ENCODE results near the gene C19orf67.

The C19orf67 gene

DNA sequence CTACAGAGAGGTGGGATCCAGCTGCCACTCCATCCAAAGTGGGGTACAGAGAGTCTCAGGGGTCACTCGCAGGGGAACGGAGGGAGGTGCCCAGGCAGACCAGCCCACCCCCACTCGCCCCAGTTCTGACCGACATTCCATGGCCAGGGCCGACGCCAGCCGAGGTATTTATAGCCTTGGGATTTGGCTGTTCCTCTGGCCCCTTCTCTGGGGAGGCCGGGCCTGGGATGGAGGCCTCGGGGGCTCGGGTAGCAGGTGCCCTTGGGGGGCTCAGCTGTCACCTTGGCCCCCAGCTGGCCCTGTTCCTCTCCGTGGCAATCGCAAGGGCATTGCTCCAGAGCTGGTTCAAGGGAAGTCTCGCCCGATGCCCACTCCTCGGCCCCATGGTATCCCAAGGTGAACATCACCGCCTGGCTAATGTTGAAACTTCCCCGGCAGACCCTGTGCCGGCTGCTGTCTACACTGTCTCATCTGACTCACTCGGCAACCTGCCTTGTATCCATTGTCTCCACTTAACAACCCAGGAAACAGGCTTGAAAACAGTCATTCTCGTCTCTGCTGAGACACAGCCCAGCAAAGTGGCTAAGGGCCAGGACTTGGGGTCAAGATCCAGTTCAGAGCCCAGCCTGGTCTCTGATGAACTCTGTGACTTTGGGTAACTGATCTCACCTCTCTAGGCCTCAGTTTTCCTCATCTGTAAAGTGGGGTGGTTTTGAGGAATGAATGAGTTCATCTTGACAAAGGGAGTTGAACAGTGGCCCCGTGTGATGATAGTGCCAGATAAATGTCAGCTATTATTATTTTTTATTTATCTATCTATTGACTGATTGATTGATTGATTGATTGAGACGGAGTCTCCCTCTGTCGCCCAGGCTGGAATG lies 22.2 kb upstream of the C19orf67 start:
- no peak for DNase-seq (ENCODE audit: low spot score)

DNA sequence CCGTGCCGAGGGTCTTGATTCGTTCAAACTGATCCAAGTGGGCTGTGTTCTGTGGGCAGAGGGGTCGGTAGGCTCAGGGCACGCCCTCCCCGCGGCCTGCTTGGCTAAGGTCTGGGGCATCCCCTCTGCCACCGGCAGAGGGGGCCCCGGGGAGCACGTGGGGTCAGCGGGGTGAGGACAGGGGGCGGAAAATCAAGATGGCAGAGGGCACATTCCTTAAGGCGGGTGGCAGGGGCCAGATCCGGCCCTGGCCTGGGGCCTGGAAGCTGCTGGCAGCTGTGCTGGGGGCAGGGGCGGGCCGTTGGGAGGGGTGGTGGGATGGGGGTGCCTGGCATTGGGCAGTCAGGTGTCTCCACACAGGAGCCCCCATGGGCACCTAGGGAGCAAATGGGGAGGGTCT lies 21.3 kb upstream of the C19orf67 start:
- DNase-seq (ENCODE audit: low spot score) = no peak

DNA sequence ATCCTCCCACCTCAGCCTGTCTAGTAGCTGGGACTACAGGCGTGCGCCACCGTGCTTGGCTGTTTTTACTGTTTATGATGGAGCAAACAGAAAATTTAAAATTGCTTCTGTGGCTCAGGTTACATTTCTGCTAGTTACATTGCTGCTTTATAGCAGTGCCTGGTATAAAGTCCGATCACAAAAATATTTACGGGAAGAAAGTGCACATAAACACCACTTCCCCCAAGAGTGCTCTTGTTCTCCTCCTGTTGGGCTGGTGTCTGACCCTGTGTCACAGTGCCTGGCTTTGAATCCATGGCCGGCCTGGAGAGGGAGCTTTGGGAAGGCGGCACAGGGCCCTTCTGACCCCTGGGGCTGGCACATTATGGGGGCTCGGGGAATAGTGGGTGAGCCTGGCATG lies 20.1 kb upstream of the C19orf67 start:
- no peak for DNase-seq (ENCODE audit: low spot score)

DNA sequence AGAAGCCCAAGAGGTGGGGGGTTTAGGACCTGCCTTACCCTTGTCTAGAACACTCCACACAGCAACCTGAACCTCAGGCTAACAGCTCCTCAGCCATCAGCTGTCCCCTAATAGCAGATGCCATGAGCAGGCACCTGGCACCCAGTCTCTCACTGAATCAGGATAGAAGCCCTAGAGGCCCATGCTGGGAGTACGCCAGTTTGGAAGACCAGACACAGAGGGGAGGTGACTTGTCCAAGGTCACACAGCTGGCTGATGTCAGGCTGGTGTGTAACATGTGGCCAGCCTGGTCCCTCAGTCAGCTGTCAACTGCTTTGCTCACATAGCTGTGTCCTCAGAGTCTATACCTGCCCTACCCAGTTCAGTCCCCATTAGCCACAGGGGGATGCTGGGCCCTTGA lies 17.7 kb upstream of the C19orf67 start:
- no peak for DNase-seq (ENCODE audit: low spot score)

DNA sequence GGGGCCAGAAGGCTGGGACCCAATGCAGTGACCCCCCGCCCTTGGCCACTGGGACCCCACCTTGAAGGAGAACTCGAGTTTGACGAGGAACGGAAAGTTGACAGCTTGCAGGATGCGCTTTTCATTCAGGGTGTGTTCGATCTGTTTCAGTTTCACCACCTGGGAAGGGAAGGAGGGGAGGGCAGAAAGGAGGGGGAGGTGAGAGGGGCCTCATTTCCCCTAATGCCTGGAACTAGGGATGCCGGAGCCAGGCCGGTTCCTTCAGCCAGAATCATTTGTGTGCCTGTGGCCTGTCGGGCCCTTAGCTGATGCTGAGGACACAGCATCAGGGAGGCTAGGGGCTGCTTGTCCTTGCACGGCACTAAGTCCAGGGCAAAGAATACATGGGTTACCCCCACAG lies 17.2 kb upstream of the C19orf67 start:
- DNase-seq (ENCODE audit: low spot score) = no peak

DNA sequence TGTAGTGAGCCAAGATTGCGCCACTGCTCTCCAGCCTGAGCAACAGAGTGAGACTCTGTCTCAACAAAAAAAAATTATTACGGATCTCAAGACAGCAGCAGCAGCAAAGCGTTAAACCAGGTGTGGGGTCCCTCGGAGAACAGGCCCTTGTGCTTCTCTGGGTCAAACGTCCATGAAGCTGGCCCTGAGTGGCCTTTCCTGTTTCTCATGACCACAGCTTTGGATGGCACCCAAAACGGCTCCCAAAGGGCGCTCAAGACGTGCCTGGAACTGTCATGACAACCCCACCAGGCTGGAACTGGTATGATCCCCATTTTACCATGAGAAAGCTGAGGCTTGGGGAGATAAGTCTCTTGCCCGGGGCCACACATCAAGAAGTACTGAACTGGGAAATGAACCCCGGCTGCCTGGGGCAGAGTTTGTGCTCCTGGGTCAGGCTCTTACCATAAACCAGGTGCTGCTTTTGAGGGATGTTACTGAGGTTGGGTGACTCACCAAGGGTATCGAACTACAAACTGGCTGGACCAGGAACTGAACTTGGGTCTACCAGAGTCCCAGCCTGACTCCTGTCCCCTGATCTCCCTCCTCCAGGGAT lies 16.6 kb upstream of the C19orf67 start:
- DNase-seq (ENCODE audit: low spot score) = no peak

DNA sequence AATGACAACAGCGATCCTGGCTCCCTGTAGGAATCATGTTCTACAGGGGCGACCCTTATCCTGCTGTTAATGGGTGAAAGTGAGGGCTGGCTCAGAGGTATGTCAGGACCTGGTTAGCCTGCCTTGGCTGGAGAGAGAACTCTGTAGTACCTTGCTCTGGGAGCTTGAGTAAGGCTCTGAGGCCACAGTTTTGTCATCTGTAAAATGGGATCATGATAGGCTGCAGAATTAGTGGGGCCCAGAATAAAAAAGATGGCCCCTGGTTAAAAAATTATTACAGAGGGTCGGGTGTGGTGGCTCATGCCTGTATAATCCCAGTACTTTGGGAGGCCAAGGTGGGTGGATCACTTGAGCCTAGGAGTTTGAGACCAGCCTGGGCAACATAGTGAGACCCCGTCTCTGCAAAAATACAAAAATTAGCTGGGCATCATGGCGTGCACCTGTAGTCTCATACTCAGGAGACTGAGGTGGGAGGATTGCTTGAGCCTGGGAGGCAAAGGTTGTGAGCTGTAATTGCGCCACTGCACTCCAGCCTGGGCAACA lies 15.5 kb upstream of the C19orf67 start:
- DNase-seq (ENCODE audit: low spot score) = no peak

DNA sequence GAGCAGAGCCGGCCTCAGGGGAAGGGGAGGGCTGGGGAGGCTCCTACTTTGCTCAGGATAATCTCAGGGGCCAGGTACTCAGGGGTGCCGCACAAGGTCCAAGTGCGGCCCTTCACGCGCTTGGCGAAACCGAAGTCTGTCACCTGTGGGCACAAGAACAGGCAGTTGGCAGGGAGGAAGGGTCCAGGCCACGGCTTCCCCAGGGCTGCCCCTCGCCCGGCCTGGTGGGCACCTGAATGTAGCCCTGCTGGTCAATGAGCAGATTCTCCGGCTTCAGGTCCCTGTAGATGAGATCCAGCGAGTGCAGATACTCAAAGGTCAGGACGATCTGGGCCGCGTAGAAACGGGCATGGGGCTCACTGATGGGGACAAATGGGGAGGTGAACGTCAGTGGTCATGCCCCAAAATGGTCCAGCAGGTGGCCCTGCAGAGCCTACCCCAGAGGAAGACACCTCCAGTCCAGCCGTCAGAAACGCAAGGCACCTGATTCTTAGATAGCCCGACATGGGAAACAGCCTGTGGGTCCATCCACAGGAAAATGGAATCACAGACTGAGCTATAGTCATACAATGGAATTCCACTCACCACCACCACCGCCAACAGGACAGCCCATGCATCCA lies 12.1 kb upstream of the C19orf67 start:
- DNase-seq (ENCODE audit: low spot score) = no peak

DNA sequence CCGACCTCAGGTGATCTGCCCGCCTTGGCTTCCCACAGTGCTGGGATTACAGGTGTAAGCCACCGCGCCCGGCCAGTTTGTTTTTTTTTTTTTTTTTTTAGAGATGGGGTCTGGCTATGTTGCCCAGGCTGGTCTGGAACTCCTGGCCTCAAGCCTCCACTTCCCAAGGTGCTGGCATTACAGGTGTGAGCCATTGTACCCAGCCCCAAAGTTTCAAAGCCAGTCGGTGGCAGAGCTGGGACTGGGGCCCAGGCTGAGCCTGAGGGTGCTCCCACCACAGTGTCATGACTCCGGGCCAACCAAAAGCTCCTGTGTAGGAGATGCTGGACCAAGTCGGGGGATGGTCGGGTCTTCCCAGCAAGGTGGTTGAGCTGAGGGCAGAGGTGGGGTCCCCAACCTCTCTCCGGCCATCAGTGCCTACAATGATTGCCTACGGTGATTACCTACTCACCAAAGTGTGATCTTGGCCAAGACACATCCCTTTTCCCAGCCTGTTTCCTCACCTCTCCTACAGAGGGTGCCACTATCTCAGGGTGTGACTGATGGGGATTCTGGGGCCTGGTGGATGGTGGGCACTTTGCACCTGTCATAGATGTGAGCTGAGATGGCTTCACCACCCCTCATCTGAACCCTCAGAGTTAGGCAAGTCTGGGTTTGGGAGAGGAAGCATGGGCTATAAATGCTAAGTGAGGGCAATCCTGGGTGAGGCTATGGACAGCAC lies 10.8 kb upstream of the C19orf67 start:
- DNase-seq (ENCODE audit: low spot score) = no peak

DNA sequence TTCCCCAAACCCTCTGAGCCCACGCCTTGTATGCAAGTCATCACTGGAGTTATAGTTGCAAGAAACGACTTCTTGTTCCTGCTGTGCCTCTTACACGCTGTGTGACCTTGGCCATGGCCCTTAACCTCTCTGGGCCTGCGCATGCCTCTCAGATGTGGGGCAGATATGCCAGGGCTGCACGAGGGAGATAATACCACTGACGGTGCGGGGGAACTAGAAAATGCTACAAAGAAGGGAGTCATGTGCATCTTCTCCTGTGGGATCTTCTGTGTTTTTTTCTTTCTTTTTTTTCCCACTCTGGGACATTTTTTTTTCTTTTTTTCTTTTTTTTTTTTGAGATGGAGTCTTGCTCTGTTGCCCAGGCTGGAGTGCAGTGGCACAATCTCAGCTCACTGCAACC lies 9.3 kb upstream of the C19orf67 start:
- no peak for DNase-seq (ENCODE audit: low spot score)

DNA sequence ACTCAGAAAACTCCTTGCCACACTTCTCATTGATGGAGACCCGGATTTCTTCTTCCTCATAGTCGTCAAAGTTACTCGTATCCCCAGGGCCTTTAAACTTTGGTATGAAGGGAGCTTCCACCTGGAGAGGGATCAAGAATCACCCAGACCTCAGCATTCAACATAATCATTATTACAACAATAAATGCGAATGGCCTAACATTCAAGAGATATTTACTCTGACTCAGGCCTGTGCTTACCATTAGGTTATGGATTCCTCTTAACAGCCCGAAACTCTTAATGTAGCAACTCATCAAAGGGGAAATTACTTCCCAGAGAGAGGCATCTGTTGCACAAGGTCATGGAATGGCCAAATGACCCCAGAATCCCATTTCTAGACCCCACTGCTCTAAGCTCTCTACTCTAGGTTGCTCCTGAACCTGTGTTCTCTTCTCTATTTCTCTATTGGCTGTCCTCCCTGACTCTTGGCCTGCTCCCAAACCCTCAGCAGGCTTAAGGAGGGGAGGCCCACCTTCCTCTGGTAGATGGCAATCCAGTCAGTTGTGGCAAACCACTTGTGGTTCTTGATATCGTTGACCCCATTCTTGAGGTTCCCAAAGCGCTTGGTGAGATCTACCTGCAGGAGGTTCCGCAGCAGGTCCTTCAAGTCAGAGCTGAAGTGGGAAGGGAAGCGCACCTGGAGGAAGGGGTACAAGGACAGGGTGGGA lies 7.7 kb upstream of the C19orf67 start:
- DNase-seq (ENCODE audit: low spot score) = no peak

DNA sequence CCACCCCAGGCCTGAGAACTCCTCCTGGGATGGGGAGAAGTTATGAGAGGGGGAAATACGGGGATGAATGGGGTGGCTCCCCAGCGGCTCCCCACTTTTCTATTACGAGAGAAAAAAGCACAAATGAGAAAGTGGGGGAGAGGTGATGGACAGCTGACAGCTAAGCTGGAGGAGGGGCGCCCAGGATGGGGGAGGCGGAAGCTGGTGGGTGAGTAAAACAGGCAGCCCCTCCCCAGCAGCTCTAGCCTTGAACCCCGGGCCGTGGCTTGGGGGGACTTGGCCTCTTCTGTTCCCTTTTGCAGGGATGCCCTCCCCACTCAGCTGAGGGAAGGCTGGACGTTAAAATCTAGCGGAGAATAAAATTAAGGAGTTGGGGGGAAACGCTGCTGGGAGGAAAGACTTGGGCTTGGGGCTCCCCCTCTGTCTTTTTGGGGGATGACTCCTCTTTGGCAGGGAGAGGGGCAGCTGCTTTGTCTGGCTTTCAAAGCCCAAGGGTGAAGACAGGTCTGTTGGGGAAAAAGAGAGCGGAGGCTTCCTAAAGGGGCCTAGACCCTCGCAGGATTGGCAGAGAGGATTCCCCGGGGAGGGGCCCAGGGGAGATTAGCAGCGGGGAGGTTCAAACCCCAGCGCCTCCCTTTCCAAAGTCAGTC lies 6.4 kb upstream of the C19orf67 start:
- DNase-seq (ENCODE audit: low spot score) = no peak

DNA sequence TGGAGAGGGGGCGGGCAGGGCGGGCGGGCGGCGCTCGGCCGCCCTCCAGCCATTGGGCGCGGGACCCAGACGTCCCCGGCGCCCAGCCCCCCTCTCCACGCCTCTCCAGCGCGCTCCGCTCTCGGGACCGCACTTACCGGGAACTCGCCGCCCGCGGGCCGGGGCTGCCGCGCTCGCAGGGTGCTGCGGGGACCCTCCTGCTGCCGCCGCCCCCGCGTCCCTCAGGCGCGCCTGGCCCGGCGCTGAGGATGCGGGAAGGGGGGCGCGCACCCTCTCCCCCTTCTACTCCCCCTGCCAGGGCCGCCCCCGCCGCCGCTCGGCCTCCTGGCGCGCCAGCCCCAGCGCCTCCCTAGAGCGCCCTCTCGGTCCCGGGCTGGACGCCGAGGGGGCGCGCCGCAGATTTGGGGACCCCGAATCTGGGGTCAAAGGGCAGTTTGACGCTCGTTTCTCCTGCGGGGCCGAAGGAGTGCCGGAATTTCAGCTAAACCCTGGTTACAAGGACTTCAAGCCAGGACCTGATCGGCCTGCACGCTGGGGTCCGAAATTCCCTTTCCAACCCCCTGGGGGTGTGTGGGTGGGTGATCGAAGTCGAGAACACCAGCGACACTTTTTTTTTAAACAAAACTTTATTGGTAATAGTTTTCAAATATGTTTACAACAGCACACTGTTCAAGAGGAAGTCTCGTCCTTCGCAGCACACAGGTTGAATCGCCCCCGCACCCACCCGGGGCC lies 5.7 kb upstream of the C19orf67 start:
- no peak for DNase-seq (ENCODE audit: low spot score)

DNA sequence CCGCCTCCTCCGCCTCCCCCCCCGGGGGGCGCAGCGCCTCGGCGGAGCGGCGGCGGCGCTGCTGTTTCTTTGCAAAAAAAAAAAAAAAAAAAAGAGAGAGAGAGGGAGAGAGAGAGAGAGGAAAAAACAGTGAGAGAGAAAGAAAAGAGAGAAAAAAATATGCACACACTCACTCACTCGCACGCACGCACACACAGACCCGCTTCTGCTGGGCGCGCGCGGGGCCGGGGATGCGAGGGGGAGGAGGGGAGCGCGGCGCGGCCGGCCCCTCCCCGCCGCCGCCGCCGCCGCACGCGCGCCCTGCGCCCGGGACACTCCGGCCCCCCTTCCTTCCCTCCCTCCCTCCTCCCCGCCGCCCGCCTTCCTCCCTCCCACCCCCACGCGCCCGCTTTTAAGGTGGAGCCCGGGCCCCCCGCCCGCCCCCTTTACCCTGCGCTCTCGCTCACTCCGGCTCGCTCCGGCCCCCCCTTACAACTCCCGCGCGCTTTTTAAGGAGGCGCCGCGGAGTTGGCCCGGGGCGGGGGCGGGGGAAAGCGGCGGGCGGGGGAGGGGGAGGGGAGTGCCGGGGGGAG lies 5.0 kb upstream of the C19orf67 start, which contains the start of gene SAMD1:
TSS of gene SAMD1 (minus strand) at position 243 of the 572 bp plus-strand sequence.
- DNase-seq (ENCODE audit: low spot score) = peak; percentile 74

DNA sequence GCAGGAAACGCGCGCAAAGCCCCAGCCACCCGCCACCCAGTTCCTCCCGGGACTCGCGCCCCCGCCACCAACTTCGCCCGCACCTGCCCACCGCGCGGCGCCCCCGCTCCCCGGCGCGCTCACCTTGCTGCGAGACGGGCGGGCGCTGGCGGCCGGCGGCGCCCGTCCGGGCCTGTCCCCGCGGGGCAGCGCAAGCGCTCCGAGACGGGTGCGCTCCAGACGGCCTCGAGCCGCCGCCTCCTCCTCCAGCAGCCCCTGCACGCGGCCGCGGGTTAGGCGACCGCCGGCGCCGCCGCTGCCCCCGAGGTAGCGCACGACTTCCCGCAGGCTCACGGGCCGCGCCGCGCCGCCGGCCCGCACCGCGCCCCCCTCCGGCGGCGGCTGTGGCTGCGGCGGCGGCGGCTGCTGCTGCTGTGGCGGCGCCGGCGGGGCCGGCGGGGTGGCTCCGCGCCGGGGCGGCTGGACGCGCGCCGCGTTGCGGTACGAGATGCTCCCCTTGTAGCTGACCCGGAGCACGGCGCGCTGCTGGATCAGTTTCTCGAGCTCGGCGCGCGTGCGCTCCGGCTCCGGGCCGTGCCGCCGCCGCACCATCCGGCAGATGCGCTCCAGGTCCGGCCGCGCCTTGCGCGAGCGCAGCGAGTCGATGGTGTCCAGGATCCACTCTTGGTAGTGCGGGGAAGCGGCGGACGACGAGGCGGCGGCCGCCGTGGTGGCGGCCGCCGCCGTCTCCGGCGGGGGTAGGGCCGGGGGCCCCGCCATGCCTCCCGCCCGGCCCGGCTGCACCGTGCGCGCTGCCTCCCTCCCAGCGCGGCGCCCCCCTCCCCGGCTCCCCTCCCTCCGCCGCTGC lies 4.3 kb upstream of the C19orf67 start:
- no peak for DNase-seq (ENCODE audit: low spot score)

DNA sequence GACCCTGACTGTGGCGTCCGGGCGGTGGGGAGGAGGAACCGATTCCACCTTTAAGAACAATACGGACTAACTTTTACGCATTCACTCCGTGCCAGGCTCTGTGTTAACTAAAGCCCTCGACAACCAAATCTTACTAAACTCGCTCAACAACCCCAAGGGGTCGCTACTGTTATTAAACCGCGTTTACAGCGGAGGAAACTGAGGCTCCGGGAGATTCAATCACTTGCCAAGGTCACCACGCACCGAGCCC lies 3.8 kb upstream of the C19orf67 start:
- DNase-seq (ENCODE audit: low spot score) = no peak

DNA sequence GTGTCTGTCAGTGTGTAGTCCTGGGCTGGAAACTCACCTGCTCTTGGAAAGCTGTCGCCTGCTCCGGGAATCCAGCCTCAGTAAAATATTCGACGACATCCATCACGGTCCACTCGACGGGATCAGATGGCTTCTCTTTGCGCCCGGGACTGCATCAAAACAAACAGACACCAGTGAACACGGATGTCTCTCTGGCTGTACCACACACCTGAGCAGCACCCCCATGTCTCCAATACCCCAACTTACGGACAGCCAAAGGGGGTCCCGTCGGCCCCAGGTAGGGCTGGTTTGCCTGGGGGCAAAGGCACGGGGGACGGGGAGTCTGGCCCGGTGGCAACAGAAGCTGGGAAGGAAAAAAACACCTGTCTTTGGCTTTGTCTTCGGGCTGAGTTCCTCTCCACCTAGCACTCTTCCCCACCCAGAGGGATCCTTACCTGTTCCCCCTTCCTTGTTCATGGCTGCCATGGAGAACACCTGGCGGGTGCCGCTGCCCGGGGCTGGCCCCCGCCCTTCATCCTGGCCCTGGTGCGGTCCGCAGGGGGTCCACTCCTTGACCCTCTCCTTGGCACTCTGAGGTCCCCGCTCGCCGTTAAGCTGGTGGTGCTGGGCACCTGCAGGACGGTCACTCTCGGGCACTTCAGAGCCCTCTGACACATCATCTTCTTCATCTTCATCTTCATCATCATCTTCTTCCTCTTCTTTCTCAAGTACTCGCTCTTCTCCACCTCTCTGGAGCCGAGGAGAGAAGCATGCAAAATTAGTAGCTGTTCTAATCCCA lies 3.2 kb upstream of the C19orf67 start:
- no peak for DNase-seq (ENCODE audit: low spot score)

DNA sequence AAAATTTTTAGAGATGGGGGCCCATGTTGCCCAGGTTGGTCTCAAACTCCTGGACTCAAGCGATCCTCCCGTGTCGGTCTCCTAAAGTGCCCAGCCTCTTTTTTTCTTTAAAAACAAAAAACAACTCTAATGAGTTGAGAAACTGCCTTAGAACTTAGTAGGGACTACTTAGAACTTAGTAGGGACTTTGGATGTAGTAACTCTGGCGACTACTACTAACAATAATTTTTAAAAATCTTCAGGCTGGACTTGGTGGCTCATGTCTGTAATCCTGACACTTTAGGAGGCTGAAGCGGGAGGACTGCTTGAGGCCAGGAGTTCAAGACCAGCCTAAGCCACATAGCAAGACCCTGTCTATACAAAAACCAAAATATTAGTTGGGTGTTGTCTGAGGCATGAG lies 515 bp upstream of the C19orf67 start:
- no peak for DNase-seq (ENCODE audit: low spot score)

DNA sequence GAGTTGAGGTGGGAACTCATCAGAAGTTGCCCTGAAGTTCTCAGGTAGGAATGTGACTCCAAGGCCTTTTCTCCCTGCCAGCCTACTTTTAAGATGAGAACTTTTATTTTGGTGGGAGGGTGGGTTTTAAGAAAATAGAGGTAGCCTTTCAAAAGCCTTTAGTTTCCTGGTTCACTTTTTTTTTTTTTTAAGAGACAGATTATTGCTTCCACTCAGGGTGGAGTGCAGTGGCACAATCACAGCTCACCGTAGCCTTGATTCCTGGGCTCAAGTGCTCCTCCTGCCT lies 3.0 kb downstream of the C19orf67 start:
- no peak for DNase-seq (ENCODE audit: low spot score)

Data from activated CD4-positive, alpha-beta T cell treated with anti-CD3 and anti-CD28 coated beads, Interleukin-2, Interleukin-4, amounts not matched to agents 100 ng/mL and 50 ng/mL, durations not matched to agents 16 hours and 8 hours (primary cell).